HG03196 (cell line): ENCODE results near the gene ATR.
"Not testable (repeated sequence)": the region's sequence is repeated elsewhere in the genome, so short reads cannot be mapped to it uniquely, and the experiment has no call there.

Experiments used
- ATAC-seq: cut with Tn5 transposase; IDR thresholded peaks from one replicate; pipeline ENCODE4 v1.9.1; 2021; ENCODE audit not compliant: unreplicated experiment

ATR gene

DNA sequence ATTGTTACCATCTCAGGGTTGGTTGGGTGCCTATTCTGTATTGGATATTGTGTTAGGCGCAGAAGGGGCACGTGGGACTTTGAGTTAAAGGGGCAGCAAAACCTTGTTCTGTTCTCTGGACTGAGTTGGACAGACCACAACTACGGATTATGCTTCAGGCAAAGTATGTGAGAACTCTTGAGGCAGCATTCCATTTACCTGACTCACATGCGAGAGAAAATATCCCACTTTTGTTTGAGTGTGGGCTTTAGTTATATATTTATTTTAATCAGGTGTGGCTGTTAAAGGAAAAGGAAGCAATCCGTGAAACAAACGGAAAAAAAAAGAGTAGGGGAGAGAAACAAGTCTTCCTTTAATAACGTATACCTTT, 17.0 kb upstream of the ATR start:
- no peak for ATAC-seq

DNA sequence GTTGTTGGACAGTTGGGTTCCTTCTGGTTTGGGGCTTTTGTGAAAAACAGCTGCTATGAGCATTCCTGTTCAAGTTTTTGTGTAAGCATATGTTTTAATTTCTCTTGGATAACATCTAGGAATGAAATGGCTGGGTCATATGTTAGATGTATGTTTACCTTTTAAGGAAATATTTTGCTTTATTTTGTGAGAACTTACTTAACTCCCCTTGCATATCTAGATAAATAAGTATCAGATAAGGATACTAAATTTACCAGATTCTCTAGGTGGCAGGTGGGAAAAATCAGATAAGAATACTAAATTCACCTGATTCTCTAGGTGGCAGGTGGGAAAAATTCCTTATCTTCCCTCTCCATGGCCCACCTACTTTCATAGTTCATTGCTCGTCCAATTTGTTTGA, 16.6 kb upstream of the ATR start:
- ATAC-seq, result no peak

DNA sequence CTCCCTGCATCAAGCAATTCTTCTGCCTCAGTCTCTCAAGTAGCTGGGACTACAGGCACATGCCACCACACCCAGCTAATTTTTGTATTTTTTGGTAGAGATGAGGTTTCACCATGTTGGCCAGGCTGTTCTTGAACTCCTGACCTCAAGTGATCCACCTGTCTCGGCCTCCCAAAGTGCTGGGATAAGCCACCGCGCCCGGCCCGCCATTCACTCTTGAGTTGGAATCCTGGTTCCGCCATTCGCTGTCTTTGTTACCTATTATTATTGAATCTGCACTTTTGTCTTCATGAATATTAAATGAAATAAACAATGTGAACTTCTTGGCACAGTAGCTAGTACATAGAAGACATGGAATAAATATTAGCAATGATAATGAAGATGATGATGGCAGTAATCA, 13.7 kb upstream of the ATR start:
- not testable (repeated sequence) for ATAC-seq

DNA sequence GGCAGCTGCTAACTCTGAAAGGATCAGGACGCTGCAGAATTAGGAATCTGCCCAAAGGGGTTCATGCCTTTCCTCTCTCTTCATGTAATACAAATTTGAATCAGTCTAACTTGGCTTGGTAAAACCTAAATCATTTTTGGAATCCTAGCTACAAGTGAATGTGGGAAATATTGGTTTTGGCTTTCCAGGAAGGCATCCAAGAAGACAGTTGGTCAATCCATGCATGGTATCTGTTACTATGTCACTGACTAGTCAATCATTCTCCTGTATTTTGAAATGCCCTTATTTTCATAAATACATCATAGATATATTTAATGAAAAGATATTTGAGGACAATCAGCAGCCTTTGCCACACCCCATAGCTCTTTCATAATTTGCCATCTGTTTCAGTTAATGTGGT, 10.2 kb upstream of the ATR start:
- ATAC-seq, result no peak

DNA sequence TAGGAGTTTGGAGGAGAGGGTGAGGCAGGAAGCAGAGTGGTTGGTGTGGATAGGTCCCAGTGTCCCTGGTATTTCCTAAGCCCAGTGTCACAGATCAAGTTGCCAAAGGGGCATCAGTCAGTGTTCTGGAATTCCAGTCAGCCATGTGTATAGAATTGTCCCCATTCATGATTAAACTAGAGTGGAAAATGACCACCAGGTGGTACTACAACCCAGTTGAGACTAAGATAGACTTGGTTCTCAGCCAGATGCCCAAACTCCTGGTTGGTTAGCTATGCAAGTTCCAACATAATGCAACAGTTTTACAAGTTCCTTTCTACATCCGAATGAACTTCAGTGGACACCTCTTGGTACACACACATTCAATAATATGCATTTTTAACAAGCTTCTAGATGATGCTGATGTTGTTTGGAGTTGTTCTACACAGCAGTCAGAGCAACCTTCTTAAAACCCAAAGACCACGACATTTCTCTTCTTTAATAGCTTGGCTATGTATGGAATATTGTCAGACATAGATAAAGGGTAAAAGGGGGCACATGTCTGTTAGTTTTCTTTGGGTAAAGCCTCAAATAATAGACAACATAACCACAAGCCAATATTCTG, 8.4 kb upstream of the ATR start:
- no peak for ATAC-seq

DNA sequence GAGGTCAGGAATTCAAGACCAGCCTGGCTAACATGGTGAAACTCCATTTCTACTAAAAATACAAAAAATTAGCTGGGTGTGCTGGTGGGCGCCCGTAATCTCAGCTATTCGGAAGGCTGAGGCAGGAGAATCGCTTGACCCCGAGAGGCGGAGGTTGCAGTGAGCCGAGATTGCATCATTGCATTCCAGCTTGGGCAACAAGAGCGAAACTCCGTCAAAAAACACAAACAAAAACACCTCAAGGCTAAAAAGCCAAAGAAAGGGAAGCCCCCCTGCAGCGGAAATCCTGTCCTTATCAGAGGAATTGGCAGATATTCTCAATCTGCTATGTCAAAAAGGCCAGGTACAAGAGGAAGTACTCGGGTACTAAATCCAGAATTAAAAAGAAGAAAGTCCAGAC, 2.5 kb upstream of the ATR start:
- ATAC-seq, result not testable (repeated sequence)

DNA sequence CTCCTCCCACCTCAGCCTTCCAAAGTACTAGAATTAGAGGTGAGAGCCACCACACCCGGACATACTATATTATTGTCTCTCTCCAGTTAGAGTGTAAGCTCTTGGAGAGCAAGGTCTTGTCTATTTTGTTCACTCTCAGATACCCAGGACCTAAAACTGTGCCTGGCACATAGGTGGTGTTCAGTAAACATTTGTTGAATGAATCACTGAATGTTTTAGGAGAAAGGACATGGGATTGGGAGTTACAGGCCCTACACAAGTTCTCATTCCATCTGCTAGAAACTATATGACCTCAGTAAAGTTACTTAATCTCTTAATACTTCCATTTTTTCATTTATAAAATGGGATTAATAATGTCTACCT, 1.5 kb upstream of the ATR start:
- no peak for ATAC-seq

DNA sequence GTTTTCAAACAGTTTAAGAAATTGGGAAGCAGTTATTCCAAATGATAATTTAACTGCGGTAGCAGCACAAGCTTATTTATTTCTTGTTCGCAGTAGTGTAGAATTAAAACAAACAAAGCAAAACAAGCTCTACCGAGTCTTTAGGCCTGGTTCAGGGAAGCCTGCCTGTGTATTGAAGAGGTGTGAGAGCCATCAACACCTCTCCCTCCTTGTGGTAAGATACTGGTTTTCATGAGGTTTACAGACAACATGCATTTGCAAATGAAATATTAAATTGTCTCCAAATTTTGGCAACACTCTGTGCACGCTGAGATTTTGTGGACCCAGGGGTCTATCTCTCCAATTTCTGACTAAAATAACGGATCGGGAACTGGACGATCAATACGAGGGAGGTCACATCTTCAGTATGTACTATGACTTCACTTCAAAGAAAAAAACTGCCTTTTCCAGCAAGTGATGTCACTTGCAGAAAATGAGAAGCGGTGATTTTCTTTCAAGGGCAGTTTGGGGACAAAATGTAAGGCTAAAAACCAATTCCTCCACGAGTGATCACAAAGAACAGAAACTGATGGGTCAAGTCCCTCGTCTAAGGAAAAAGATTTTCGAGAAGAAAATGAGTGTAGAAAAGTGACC, 721 bp downstream of the ATR start:
- ATAC-seq, result no peak

DNA sequence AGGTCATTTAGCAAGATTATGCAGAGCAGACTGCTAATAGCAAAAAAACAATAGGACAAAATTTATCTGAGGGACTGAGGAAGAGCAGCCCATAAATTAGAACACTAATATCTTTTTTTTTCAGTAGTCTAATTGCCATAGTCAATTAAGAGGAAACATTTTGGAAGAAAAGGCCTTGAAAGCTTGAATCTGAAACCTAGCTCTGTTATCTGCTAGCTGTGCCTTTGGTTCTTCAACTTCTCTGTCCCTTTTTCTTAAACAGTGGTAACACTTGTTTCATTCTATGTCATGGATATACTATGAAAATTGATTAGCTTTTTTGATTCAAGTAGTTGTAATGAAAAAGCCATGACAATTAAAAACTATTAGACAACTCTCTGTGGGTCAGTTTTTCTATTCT, 1.7 kb downstream of the ATR start:
- no peak for ATAC-seq

DNA sequence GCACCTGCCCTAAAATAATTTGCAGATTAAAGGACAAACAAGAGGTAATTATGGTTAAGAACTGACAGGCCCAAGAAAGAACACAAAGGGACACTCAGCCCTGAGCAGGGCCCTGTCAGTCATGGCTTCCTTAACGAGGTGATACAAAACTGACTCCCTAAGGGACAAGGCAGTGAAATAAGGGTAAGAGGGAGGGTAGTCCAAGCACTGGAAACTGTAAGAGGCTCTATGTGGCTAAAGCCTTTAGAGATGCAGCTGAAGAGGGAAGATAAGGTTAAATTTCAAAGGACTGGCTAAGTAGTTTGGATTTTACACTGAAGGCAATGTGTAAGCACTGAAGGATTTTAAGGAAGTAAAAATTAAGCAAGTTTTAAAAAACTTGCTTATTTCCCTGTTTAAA, 3.9 kb downstream of the ATR start:
- ATAC-seq, result no peak

DNA sequence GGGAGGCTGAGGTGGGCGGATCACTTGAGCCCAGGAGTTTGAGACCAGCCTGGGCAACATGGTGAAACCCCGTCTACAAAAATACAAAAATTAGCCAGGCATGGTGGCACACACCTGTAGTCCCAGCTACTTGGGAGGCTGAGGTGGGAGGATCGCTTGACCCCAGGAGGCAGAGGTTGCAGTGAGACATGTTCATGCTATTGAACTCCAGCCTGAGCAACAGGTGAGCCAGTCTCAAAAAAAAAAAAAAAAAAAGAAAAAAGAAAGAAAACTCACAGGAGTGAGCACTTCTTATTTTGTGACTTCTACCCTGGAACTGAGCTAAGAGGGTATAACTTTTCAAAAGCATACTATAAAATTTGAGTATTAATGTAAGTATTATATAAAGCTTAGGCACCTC, 4.3 kb downstream of the ATR start:
- not testable (repeated sequence) for ATAC-seq

DNA sequence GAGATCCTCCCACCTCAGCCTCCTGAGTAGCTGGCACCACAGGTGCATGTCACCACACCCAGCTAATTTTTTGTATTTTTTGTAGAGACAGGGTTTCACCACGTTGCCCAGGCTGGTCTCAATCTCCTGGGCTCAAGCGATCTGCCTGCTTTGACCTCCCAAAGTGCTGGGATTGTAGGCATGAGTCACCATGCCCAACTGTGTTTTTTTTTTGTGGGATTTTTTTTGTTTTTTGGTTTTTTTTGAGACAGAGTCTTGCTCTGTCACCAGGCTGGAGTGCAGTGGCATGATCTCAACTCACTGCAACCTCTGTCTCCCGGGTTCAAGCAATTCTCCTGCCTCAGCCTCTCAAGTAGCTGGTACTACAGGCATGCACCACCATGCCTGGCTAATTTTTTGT, 9.1 kb downstream of the ATR start:
- not testable (repeated sequence) for ATAC-seq

DNA sequence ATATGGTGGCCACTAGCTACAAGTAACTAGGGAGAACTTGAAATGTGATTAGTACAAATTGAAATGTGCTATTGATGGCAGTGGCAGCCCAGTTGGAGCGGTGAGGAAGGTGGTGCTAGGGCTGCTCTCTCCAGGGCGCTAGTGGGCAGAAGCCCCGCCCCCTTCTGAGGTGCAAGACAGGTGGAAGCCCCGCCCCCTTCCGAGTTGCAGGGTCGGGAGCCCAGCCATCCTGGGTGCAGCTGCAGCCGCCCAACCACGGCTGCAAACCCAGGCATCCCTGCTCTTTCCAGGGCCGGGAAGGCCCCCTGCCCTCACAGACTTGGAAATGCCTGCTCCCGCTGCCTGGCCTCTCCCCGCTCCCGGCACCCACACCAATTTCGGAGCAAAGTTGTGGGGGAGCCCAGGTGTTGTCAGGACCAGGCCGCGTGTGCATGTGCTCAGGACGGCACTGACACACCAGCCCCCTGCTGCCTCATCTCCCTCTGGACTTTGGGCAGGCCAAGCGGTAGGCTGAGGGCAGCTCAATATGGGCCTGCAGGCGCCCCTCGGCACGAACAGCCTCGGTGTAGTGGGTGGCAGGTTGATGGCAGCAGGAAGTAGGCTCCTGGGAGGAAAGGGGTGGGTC, 10.0 kb downstream of the ATR start:
- ATAC-seq, result no peak

DNA sequence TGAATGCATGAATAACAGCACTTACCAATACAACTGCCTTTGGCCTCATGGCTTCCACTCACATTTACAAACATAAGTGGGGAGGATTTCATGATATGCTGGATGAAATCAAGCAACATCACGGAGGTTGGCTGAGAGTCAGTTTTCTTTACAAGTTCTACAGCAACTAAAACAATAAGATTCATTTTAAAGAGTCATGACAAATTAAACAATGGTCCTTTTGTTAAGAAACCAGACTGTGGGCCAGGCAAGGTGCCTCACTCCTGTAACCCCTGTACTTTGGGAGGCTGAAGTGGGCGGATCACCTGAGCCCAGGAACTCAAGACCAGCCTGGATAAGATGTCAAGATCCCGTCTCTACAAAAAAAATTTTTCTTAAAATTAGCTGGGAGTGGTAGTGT, 12.4 kb downstream of the ATR start:
- no peak for ATAC-seq

DNA sequence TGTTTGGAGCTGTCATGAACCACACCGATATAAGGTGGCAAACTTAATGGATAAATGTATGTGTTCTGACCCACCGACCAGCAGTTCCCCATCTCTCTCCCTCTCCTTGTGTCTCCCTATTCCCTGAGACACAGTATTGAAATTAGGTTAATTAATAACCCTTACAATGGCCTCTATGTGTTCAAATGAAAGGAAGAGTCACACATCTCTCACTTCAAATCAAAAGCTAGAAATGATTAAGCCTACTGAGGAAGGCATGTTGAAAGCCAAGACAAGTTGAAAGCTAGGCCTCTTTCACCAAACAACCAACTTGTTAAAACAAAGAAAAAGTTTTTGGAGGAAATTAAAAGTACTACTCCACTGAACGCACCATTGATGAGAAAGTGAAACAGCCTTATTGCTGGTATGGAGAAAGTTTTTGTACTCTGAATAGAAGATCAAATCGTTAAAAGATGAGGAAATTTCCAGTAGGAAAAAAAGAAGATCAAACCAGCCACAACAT, 15.0 kb downstream of the ATR start:
- no peak for ATAC-seq

DNA sequence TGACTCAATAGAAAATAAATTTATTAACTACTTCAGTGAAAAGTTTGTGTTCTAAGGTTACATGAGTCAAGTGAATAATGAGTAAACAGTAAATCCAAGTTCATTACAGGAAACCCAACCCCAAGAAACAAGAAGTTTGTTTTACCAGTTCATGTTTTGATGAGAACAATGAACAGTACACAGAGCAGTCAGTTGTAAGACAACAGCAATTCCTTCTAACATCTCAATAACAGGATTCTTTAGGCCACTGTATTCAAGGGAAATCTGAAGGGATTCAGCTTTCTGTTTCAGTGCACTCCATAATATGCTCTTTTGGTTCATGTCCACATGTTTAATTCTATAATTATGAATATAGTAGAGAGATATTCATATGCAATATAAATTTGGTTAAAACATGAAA, 18.4 kb downstream of the ATR start:
- ATAC-seq, result no peak

DNA sequence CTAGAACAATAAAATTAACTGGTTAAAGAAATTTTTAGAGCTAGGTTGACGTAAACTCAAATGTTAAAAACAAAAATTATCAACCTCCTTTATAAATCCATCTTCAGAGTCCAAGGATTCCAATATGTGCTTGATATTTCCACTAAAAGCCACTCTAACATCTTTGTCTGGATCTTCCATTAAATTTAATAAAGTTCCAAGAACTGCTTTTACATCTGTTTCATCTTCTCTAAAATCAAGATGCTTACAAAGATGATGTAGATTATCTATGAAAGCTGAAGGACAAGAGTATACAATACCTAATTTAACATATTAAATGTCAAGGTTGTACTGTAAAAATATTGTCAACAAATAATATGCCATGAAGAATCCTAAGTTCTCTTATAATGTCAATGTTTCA, 24.8 kb downstream of the ATR start:
- no peak for ATAC-seq

DNA sequence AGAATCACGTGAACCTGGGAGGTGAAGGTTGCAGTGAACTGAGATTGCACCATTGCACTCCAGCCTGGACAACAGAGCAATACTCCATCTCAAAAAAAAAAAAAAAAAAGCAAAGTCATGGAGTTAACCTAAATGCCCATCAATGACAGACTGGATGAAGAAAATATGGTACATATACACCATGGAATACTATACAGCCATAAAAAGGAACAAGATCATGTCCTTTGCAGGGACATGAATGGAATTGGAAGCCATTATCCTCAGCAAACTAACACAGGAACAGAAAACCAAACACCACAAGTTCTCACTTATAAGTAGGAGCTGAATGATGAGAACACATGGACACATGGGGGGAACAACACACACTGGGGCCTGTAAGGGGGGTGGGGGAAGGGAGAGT, 26.0 kb downstream of the ATR start:
- ATAC-seq, result not testable (repeated sequence)

DNA sequence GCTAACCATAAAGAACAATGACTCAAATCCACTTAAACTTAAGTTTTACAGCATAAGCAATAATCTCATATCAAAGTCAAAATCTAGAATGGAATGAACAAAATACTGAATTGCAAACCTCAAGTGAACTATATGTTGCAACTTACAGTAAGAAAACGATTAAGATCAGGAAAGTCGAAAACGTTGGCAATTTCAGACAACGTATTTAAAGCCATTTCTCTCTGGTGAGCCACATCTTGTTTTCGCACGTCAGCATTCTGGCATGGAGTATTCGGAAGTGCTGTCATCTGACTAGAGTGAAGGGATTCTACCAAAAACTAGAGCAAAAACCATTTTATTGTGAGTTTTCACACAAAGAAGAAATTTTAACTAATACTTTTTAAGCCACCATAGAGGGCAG, 28.5 kb downstream of the ATR start:
- ATAC-seq, result no peak

DNA sequence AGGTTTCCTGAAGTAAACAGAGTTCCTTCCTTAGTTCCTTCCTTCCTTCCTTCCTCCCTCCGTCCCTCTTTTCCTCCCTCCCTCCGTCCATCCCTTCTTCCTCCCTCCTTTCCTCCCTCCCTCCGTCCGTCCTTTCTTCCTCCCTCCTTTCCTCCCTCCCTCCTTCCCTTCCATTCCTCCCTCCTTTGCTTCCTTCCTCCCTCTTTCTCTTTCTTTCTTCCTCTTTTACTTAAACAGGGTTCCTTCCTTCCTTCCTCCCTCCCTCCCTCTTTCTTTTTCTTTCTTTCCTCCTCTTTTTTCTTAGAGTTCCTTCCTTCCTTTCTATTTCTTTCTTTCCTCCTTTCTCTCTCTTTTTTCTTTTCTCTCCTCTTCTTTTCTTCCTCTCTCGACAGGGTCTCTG, 35.2 kb downstream of the ATR start:
- ATAC-seq, result no peak

DNA sequence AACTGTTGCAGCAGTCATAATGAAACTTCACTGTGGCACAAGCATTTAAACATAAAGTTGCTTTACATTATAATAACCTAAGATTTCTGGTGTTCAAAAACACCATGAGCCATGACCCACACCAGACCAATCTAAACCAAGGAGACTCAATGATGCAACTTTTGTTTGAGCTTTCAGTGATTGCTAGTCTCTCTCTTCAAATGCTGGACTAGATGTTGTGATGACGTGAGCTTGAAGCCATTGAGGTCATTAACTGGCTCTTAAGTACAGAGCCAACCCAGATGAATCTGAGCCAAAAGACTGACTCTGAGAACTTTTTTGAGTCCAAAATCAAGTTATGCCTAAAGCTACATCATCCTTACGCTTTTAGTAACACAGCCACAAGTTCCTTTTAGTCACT, 36.5 kb downstream of the ATR start:
- no peak for ATAC-seq

DNA sequence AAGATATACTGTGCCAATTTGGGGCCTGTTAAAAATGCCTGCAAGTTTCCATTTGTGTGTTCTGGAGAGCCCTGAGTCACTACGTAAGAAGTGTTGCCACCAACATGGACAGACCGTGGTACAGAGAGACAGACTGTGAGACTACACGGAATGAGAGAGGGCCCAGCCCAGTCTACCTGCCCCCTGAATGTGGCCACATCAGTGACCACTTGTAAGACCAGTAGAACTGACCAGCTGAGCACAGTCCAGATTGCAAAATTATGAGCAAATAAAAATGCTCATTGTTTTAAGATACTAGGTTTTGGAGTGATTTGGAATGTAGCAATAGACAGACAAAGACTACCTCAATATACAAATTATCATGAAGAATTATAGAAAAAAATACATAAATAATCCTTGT, 42.0 kb downstream of the ATR start:
- no peak for ATAC-seq

DNA sequence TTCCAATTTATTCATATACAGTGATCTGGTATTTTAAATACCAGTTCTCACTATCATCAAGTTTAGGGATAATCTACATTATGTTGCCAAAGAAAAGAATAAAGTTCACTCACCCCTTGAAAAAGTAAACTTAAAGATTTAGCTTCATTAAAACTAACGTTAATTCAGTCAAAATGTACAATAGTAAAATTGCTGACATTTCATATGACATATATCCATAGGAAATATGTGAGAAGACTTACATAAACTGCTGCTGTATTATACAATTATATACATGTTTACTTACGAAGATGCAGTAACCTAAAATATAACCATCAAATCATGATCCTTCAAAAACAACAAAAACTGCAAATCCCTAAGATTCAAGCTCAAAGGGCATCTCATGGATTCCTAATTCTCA, 44.0 kb downstream of the ATR start:
- ATAC-seq, result no peak
